Central memory CD4-positive, alpha-beta T cell (primary cell): ENCODE results near the gene KLK15.
A peak's percentile ranks its signal among the peaks of the same experiment; 100 is the strongest.

Source experiments
- DNase-seq: peaks from one replicate; pipeline ENCODE4 v3.0.0; 2022

The KLK15 gene

GRCh38 chr19:50843205-50843604, 9.8 kb upstream of the KLK15 start:
- no peak for DNase-seq

- DNase-seq: no peak
These were observed 8.8 kb upstream of the KLK15 start for GRCh38 chr19:50842130-50842529.

GRCh38 chr19:50839712-50840655, 6.6 kb upstream of the KLK15 start:
- DNase-seq: no peak

GRCh38 chr19:50838239-50838638, 4.9 kb upstream of the KLK15 start:
- DNase-seq: no peak

GRCh38 chr19:50837300-50837699, 3.9 kb upstream of the KLK15 start:
- no peak for DNase-seq

GRCh38 chr19:50836543-50837195, 3.3 kb upstream of the KLK15 start:
- DNase-seq: no peak

- peak; percentile 47 for DNase-seq
These were observed 2.6 kb upstream of the KLK15 start for GRCh38 chr19:50835785-50836542.

- no peak for DNase-seq
These were observed 1.9 kb upstream of the KLK15 start for GRCh38 chr19:50835103-50835784.

- DNase-seq: no peak
These were observed 411 bp upstream of the KLK15 start for GRCh38 chr19:50833802-50834167.

GRCh38 chr19:50832666-50833065, 708 bp downstream of the KLK15 start:
- no peak for DNase-seq

- DNase-seq: no peak
These were observed 2.4 kb downstream of the KLK15 start for GRCh38 chr19:50831026-50831396.

- no peak for DNase-seq
These were observed 2.9 kb downstream of the KLK15 start for GRCh38 chr19:50830266-50831025.

- DNase-seq: no peak
These were observed 3.6 kb downstream of the KLK15 start for GRCh38 chr19:50829801-50830200.

GRCh38 chr19:50827476-50827875, 5.9 kb downstream of the KLK15 start:
- no peak for DNase-seq

GRCh38 chr19:50826492-50827240, 6.7 kb downstream of the KLK15 start:
- DNase-seq: no peak

GRCh38 chr19:50823389-50824042, 9.9 kb downstream of the KLK15 start, which contains the start of gene KLK1:
TSS of gene KLK1 (minus strand) at chr19:50823787. CDS start at chr19:50823748, 39 bp downstream.
- DNase-seq: no peak

- DNase-seq: no peak
These were observed 10.6 kb downstream of the KLK15 start for GRCh38 chr19:50822661-50823208.

- no peak for DNase-seq
These were observed 11.8 kb downstream of the KLK15 start for GRCh38 chr19:50821622-50822021.

- DNase-seq: no peak
These were observed 12.1 kb downstream of the KLK15 start for GRCh38 chr19:50821248-50821612.

GRCh38 chr19:50820549-50821247, 12.7 kb downstream of the KLK15 start:
- no peak for DNase-seq
